ENCODE measurements around the gene MYH11. TPM values are rescaled to one million over a fixed set of nuclear protein-coding genes. Genes with fewer than 3 reads are reported as not detected.
"Not testable (repeated sequence)": the region's sequence is repeated elsewhere in the genome, so short reads cannot be mapped to it uniquely, and the experiment has no call there.

Gene MYH11
- total RNA-seq, 1 donor from 2014 or later: 0.10 TPM

DNA sequence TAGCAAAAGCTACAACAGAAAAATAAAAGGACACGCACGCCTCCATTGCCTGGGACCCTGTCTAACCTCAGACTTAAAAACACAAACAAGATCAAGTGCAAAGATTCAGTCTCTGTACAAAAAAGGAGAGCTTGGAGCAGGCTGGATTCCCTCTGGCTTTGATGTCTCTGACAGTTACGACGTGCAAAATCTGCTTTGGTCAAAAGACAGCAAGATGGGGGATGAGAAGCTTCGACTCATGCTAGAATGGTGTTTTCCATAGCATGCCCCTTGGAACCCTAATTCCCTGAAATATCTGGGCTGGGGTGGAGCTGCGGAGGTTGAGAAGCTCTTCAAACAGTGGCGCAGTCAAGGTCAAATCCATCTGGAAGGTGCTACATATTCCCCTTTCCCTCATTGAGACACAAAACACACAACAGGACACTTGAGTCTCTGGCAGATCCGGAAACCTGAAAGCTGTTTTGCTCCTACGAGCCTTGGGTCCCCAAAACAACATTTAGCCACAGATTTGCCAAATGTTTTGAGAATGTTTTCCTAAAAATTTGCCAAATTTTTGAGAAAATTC lies 9.1 kb downstream of the MYH11 start:
- DNase-seq: no peak
- no peak overlapping the region for H3K27ac Mint-ChIP-seq (ENCODE audit: unreplicated experiment)
- no peaks in the 10 kb centered on the region for H3K27me3 Mint-ChIP-seq (ENCODE audit: unreplicated experiment)
- H3K4me3 Mint-ChIP-seq (ENCODE audit: unreplicated experiment): no peak overlapping the region
- TF ChIP-seq, protein P1, sequence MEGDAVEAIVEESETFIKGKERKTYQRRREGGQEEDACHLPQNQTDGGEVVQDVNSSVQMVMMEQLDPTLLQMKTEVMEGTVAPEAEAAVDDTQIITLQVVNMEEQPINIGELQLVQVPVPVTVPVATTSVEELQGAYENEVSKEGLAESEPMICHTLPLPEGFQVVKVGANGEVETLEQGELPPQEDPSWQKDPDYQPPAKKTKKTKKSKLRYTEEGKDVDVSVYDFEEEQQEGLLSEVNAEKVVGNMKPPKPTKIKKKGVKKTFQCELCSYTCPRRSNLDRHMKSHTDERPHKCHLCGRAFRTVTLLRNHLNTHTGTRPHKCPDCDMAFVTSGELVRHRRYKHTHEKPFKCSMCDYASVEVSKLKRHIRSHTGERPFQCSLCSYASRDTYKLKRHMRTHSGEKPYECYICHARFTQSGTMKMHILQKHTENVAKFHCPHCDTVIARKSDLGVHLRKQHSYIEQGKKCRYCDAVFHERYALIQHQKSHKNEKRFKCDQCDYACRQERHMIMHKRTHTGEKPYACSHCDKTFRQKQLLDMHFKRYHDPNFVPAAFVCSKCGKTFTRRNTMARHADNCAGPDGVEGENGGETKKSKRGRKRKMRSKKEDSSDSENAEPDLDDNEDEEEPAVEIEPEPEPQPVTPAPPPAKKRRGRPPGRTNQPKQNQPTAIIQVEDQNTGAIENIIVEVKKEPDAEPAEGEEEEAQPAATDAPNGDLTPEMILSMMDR (IDR thresholded peaks at IDR 0.05; ENCODE audit: partially characterized antibody, unreplicated experiment): no peak
- peaks cover 1% of the 10 kb centered on the region for H3K9me3 Mint-ChIP-seq (ENCODE audit: unreplicated experiment)
- H3K36me3 Mint-ChIP-seq (ENCODE audit: unreplicated experiment): no peaks in the 10 kb centered on the region
- H3K4me1 Mint-ChIP-seq (ENCODE audit: low read depth, unreplicated experiment): no peaks in the 10 kb centered on the region

DNA sequence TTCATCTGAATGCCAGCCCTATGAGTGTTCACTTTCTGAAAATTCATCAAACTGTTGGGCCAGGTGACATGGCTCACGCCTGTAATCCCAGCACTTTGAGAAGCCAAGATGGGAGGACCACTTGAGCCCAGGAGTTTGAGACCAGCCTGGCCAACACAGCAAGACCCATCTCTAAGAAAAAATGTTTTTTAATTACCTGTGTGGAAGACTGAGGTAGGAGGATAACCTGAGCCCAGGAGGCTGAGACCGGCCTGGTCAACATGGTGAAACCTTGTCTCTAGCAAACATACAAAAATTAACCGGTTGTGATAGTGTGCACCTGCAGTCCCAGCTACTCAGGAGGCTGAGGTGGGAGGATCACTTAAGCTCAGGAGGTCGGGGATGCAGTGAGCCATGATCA lies 10.3 kb downstream of the MYH11 start:
- Mint-ChIP-seq H3K9me3 (ENCODE audit: unreplicated experiment) (peaks cover 1% of the 10 kb centered on the region), H3K27ac (ENCODE audit: unreplicated experiment) (no peak overlapping the region), H3K4me1 (ENCODE audit: low read depth, unreplicated experiment) (no peaks in the 10 kb centered on the region), H3K4me3 (ENCODE audit: unreplicated experiment) (no peak overlapping the region), H3K27me3 (ENCODE audit: unreplicated experiment) (no peaks in the 10 kb centered on the region), H3K36me3 (ENCODE audit: unreplicated experiment) (no peaks in the 10 kb centered on the region)
- TF ChIP-seq, protein P1 (IDR thresholded peaks at IDR 0.05; ENCODE audit: partially characterized antibody, unreplicated experiment): no peak
- DNase-seq: no peak

DNA sequence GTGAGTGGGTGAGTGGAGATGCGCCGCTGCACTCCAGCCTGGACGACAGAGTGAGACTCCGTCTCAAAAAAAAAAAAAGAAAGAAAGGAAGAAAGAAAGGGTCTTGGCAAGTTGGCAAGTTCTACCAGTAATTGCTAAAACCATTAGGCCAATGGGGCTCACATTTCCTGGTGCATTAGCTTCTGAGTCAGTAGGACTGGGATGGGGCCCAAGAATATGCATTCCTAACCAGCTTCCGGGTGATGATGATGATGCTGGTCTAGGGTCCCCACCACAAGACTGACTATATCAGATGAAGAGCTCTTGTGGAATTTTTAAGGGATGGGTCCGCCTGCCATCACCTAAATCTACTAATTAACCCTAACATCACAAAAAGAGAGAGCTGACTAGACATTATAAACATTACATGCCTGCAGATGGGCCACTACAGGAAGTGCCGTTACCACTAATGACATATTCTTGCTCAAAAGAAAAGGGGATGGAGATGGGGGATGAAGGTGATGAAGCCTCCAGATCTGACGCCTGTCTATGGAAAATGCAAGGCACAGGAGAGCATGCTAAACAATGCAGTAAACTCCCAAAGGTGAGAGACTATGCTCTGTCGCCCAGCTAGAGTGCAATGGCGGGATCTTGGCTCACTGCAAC lies 13.1 kb downstream of the MYH11 start:
- Mint-ChIP-seq H3K9me3 (ENCODE audit: unreplicated experiment) (peaks cover 1% of the 10 kb centered on the region), H3K4me3 (ENCODE audit: unreplicated experiment) (no peak overlapping the region), H3K36me3 (ENCODE audit: unreplicated experiment) (no peaks in the 10 kb centered on the region), H3K27me3 (ENCODE audit: unreplicated experiment) (no peaks in the 10 kb centered on the region), H3K27ac (ENCODE audit: unreplicated experiment) (no peak overlapping the region), H3K4me1 (ENCODE audit: low read depth, unreplicated experiment) (no peaks in the 10 kb centered on the region)
- DNase-seq: no peak
- TF ChIP-seq, protein P1 (IDR thresholded peaks at IDR 0.05; ENCODE audit: partially characterized antibody, unreplicated experiment): no peak

DNA sequence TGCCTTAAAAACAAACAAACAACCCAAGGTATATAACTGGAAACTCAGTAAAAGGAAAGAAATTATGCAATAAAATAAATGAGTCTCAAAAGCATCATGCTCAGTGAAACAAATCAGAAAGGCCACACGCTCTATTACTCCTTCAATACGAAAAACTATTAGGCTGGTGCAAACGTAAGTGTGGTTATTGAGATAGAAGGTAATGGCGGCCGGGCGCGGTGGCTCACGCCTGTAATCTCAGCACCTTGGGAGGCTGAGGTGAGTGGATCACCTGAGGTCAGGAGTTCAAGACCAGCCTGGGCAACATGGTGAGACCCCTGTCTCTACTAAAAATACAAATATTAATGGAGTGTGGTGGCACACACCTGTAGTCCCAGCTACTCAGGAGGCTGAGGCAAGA lies 17.6 kb downstream of the MYH11 start:
- H3K27ac Mint-ChIP-seq (ENCODE audit: unreplicated experiment); DNase-seq; H3K36me3 Mint-ChIP-seq (ENCODE audit: unreplicated experiment); H3K4me1 Mint-ChIP-seq (ENCODE audit: low read depth, unreplicated experiment); H3K27me3 Mint-ChIP-seq (ENCODE audit: unreplicated experiment); H3K9me3 Mint-ChIP-seq (ENCODE audit: unreplicated experiment); H3K4me3 Mint-ChIP-seq (ENCODE audit: unreplicated experiment): not testable (repeated sequence)

DNA sequence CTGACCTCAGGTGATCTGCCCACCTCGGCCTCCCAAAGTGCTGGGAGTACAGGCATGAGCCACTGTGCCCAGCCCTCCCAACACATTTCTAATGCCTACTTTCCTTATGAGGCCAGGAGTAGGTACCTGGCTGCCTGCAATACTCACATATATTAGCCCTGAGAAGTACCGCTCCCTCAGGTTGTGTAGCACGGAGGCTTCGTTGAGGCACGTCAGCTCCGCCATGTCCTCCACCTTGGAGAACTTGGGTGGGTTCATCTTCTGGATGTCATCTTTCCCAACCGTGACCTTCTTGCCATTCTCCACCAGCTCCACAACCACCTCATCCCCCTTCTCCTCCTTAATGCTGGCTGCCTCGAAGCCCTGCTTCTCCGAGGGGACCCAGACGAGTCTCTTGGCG lies 19.1 kb downstream of the MYH11 start:
- H3K9me3 Mint-ChIP-seq (ENCODE audit: unreplicated experiment): no peaks in the 10 kb centered on the region
- no peaks in the 10 kb centered on the region for H3K4me1 Mint-ChIP-seq (ENCODE audit: low read depth, unreplicated experiment)
- DNase-seq: no peak

More for the DNA sequence above, 19.1 kb downstream of the MYH11 start:
- no peaks in the 10 kb centered on the region for H3K36me3 Mint-ChIP-seq (ENCODE audit: unreplicated experiment)
- H3K4me3 Mint-ChIP-seq (ENCODE audit: unreplicated experiment): no peak overlapping the region
- TF ChIP-seq, protein P1 (IDR thresholded peaks at IDR 0.05; ENCODE audit: partially characterized antibody, unreplicated experiment): no peak
- H3K27me3 Mint-ChIP-seq (ENCODE audit: unreplicated experiment): peaks cover 3% of the 10 kb centered on the region
- H3K27ac Mint-ChIP-seq (ENCODE audit: unreplicated experiment): no peak overlapping the region
